Uterus (tissue), 4 donors: ENCODE measurements around the gene CIAO1. TPM values are rescaled to one million over a fixed set of nuclear protein-coding genes. Genes with fewer than 3 reads are reported as not detected.
A peak's percentile ranks its signal among the peaks of the same experiment; 100 is the strongest.

ENCODE experiments used
- DNase-seq, 2 donors: peaks; one replicate each; pipeline ENCODE4 v3.0.0-alpha.2; 2019 to 2020
- H3K27ac ChIP-seq, 2 donors: fragments of 200-600 bp; sonication (generic); 1 replicate in 1 of 2; 2 replicates in 1 of 2; pipeline ENCODE4 v1.5.1; 2016 to 2018
- H3K27me3 ChIP-seq, 2 donors: fragments of 200-600 bp; sonication (generic); one replicate each; pipeline ENCODE4 v1.5.1; 2018 to 2019; ENCODE audit warnings: control low read depth in 1 of 2
- H3K36me3 ChIP-seq, 2 donors: fragments of 200-600 bp; sonication (generic); one replicate each; pipeline ENCODE4 v1.5.1; 2019; ENCODE audit warnings: control low read depth in 1 of 2
- H3K4me1 ChIP-seq, 2 donors: fragments of 200-600 bp; sonication (generic); one replicate each; pipeline ENCODE4 v1.5.1; 2018 to 2019; ENCODE audit warnings: control low read depth in 1 of 2
- H3K4me3 ChIP-seq, 2 donors: fragments of 200-600 bp; sonication (generic); 1 replicate in 1 of 2; 2 replicates in 1 of 2; pipeline ENCODE4 v1.5.1; 2018 to 2019; ENCODE audit warnings: mild to moderate bottlenecking in 1 of 2
- H3K9me3 ChIP-seq, 2 donors: fragments of 200-600 bp; sonication (generic); one replicate each; pipeline ENCODE4 v1.5.1; 2019; ENCODE audit warnings: control low read depth in 1 of 2
- CTCF ChIP-seq, 4 experiments: fragments of 200-600 bp in 2 of 4; fragments of 450-650 bp in 2 of 4; sonication (generic) in 2 of 4; IDR thresholded peaks; one replicate each; pipeline ENCODE4 v1.5.1; 2016 to 2019; ENCODE audit warnings: antibody characterized with exemption in 4 of 4, mild to moderate bottlenecking in 2 of 4, moderate library complexity in 1 of 4
- POLR2A ChIP-seq, 2 donors: fragments of 450-650 bp; IDR thresholded peaks; one replicate each; pipeline ENCODE4 v1.6.1; 2016; ENCODE audit warnings: antibody characterized with exemption in 2 of 2, mild to moderate bottlenecking in 1 of 2, moderate library complexity in 1 of 2
- intact Hi-C: fragments of 100-400 bp; cut with DNase I; formaldehyde crosslinking; loops from one replicate; pipeline ENCODE4 v1.15.1; 2023; ENCODE audit warnings: low total_unique reads
- total RNA-seq, 4 donors: library from RNA; depleted of rRNA in 3 of 4; stranded (reverse); fragments of >200 nt in 3 of 4; gene quantifications; one replicate each; pipeline versions ENCODE4 v1.1.0 to v1.2.4, GENCODE V29; 2014 to 2023
- donor health status: DM: yes; HTN: yes; CAD: no.

CIAO1 gene
- total RNA-seq, 4 donors from 2014 or later = 60.1 to 113 (median 89.3) TPM

- TF ChIP-seq POLR2A (IDR thresholded peaks at IDR 0.05) = no peak
- no peak for TF ChIP-seq CTCF (IDR thresholded peaks at IDR 0.05)
- intact Hi-C loops = no loop called here
- Histone ChIP-seq H3K4me1 (peaks cover 0 to 8% of the 10 kb centered on the region in 2 donors), H3K4me3 (no peak overlapping the region), H3K27ac (no peak overlapping the region), H3K27me3 (no peaks in the 10 kb centered on the region), H3K9me3 (no peaks in the 10 kb centered on the region), H3K36me3 (no peaks in the 10 kb centered on the region)
- DNase-seq = no peak
Observed at GRCh38 chr2:96245609-96246390, 20.2 kb upstream of the CIAO1 start.

GRCh38 chr2:96247009-96247408 lies 19.0 kb upstream of the CIAO1 start:
- TF ChIP-seq CTCF (IDR thresholded peaks at IDR 0.05) = no peak
- no peak for TF ChIP-seq POLR2A (IDR thresholded peaks at IDR 0.05)
- no peak overlapping the region for H3K4me3 ChIP-seq
- H3K27me3 ChIP-seq = no peaks in the 10 kb centered on the region
- H3K9me3 ChIP-seq = no peaks in the 10 kb centered on the region
- DNase-seq = no peak
- H3K27ac ChIP-seq = no peak overlapping the region
- H3K4me1 ChIP-seq = peaks cover 0 to 8% of the 10 kb centered on the region in 2 donors
- intact Hi-C loops = no loop called here
- H3K36me3 ChIP-seq = no peaks in the 10 kb centered on the region

- TF ChIP-seq CTCF (IDR thresholded peaks at IDR 0.05) (no peak), POLR2A (IDR thresholded peaks at IDR 0.05) (no peak)
- Histone ChIP-seq H3K9me3 (no peaks in the 10 kb centered on the region), H3K4me3 (no peak overlapping the region), H3K27me3 (no peaks in the 10 kb centered on the region), H3K4me1 (peaks cover 0 to 8% of the 10 kb centered on the region in 2 donors), H3K27ac (no peak overlapping the region), H3K36me3 (no peaks in the 10 kb centered on the region)
- no peak for DNase-seq
- intact Hi-C loops = no loop called here
Observed at GRCh38 chr2:96247896-96248295, 18.1 kb upstream of the CIAO1 start.

- DNase-seq = no peak
- no peaks in the 10 kb centered on the region for H3K36me3 ChIP-seq
- no peaks in the 10 kb centered on the region for H3K9me3 ChIP-seq
- peaks cover 0 to 8% of the 10 kb centered on the region in 2 donors for H3K4me1 ChIP-seq
- H3K27ac ChIP-seq = no peak overlapping the region
- intact Hi-C loops = no loop called here
- no peaks in the 10 kb centered on the region for H3K27me3 ChIP-seq
- no peak overlapping the region for H3K4me3 ChIP-seq
- TF ChIP-seq POLR2A (IDR thresholded peaks at IDR 0.05) (no peak), CTCF (IDR thresholded peaks at IDR 0.05) (no peak)
Observed at GRCh38 chr2:96248624-96249023, 17.4 kb upstream of the CIAO1 start.

- Histone ChIP-seq H3K4me1 (peaks cover 0 to 8% of the 10 kb centered on the region in 2 donors), H3K27ac (peak overlapping the region in 1 of 2 donors; percentile 41), H3K9me3 (no peaks in the 10 kb centered on the region), H3K4me3 (no peak overlapping the region), H3K27me3 (no peaks in the 10 kb centered on the region), H3K36me3 (no peaks in the 10 kb centered on the region)
- intact Hi-C loops = no loop called here
- DNase-seq = peak; percentile 37 to 49
- TF ChIP-seq POLR2A (IDR thresholded peaks at IDR 0.05) = no peak
- TF ChIP-seq CTCF (IDR thresholded peaks at IDR 0.05) = no peak
Observed at GRCh38 chr2:96249654-96250053, 16.4 kb upstream of the CIAO1 start.
